HEK293T (cell line): ENCODE data around the gene OR10G2.

ENCODE experiments used
- BHLHE40 ChIP-seq: fragments of 450-650 bp; IDR thresholded peaks from 2 replicates; pipeline ENCODE4 v1.6.1; 2016; ENCODE audit warnings: mild to moderate bottlenecking, moderate library complexity, borderline replicate concordance
- ELF4 ChIP-seq: fragments of 450-650 bp; IDR thresholded peaks from 2 replicates; pipeline ENCODE4 v1.6.1; 2017; ENCODE audit warnings: antibody characterized with exemption
- FOXA1 ChIP-seq: fragments of 450-650 bp; IDR thresholded peaks from 2 replicates; pipeline ENCODE4 v1.6.1; 2016; ENCODE audit warnings: mild to moderate bottlenecking
- FOXK2 ChIP-seq: fragments of 450-650 bp; IDR thresholded peaks from 2 replicates; pipeline ENCODE4 v1.6.1; 2016; ENCODE audit warnings: mild to moderate bottlenecking
- FOXM1 ChIP-seq: fragments of 450-650 bp; IDR thresholded peaks from 2 replicates; pipeline ENCODE4 v1.6.1; 2017; ENCODE audit warnings: mild to moderate bottlenecking, borderline replicate concordance
- HDGF ChIP-seq: fragments of 450-650 bp; IDR thresholded peaks from 2 replicates; pipeline ENCODE4 v1.6.1; 2017; ENCODE audit warnings: antibody characterized with exemption, borderline replicate concordance
- L3MBTL2 ChIP-seq: fragments of 450-650 bp; conservative IDR thresholded peaks from 2 replicates; pipeline ENCODE4 v1.6.1; 2016; ENCODE audit warnings: mild to moderate bottlenecking
- NFRKB ChIP-seq: fragments of 450-650 bp; IDR thresholded peaks from 2 replicates; pipeline ENCODE4 v1.6.1; 2016; ENCODE audit warnings: mild to moderate bottlenecking, moderate library complexity
- SP1 ChIP-seq: fragments of 450-650 bp; IDR thresholded peaks from 2 replicates; pipeline ENCODE4 v1.6.1; 2017
- SUZ12 ChIP-seq: fragments of 450-650 bp; IDR thresholded peaks from 2 replicates; pipeline ENCODE4 v1.6.1; 2016; ENCODE audit warnings: mild to moderate bottlenecking
- TARDBP ChIP-seq: fragments of 450-650 bp; IDR thresholded peaks from 2 replicates; pipeline ENCODE4 v1.6.1; 2016
- ZNF384 ChIP-seq: fragments of 450-650 bp; IDR thresholded peaks from 2 replicates; pipeline ENCODE4 v1.6.1; 2016

DNA sequence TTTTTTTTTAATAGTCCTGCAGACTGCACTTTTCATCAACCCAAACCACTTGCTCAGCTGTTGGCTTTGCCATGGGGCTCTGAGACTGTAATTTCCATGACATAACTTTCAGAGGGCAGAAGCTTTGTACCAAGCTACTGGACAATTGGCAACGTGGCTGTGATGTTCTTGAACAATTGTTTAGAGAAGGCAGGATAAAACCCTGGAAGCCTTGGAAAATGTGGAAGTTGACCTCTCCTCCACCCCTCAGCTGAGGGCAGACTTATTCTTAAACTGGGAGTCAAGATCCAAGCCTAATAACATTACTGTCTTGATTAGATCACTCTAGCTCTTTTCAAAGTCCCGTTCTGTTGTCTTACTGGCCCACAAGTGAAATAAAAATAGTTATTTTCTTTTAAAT is 36.6 kb upstream of the OR10G2 start:
- TF ChIP-seq FOXA1: no peak
- TF ChIP-seq ELF4: no peak
- no peak for TF ChIP-seq BHLHE40
- TF ChIP-seq FOXK2: no peak
- no peak for TF ChIP-seq L3MBTL2
- no peak for TF ChIP-seq HDGF
- TF ChIP-seq ZNF384: no peak
- no peak for TF ChIP-seq SUZ12
- TF ChIP-seq FOXM1: no peak
- TF ChIP-seq NFRKB: no peak
- TF ChIP-seq SP1: no peak
- TF ChIP-seq TARDBP: no peak
